H1 (cell line): ENCODE data around the gene TGFA. TPM values are rescaled to one million over a fixed set of nuclear protein-coding genes. Genes with fewer than 3 reads are reported as not detected.

Experiments
- BRCA1 ChIP-seq: IDR thresholded peaks from 2 replicates; pipeline ENCODE4 v1.6.1; 2012; ENCODE audit warnings: low read depth, low read length, improper control_type of control experiment
- CBX5 ChIP-seq: fragments of 300-800, 300-1000 bp; sonication (generic); IDR thresholded peaks from 2 replicates; pipeline ENCODE4 v1.7.1; 2016; ENCODE audit warnings: antibody characterized with exemption, low read length, low read depth
- CHD2 ChIP-seq: IDR thresholded peaks from 2 replicates; pipeline ENCODE4 v1.6.1; 2012; ENCODE audit warnings: low read length, improper control_type of control experiment
- EGR1 ChIP-seq: IDR thresholded peaks from 2 replicates; pipeline ENCODE4 v1.6.1; 2011; ENCODE audit warnings: low read depth, low read length, borderline replicate concordance
- EP300 ChIP-seq, 2 experiments: IDR thresholded peaks; 1 replicate in 1 of 2; 2 replicates in 1 of 2; pipeline ENCODE4 v1.6.1; 2011 to 2012; ENCODE audit warnings: low read depth in 2 of 2, low read length in 2 of 2, mild to moderate bottlenecking in 2 of 2, borderline replicate concordance in 1 of 2, inconsistent platforms in 1 of 2, moderate library complexity in 1 of 2
- HDAC2 ChIP-seq, 2 experiments: fragments of 300-600 bp in 1 of 2; sonication (generic) in 1 of 2; IDR thresholded peaks; 2 replicates each; pipeline ENCODE4 v1.6.1; 2011 to 2012; ENCODE audit warnings: low read depth in 2 of 2, low read length in 2 of 2, mild to moderate bottlenecking in 2 of 2, moderate library complexity in 2 of 2, borderline replicate concordance in 1 of 2, inconsistent platforms in 1 of 2
- KDM5A ChIP-seq: fragments of 200-600 bp; IDR thresholded peaks from 2 replicates; pipeline ENCODE4 v1.7.1; 2012; ENCODE audit warnings: mild to moderate bottlenecking, low read length, inconsistent platforms, mixed read lengths
- NRF1 ChIP-seq: IDR thresholded peaks from 2 replicates; pipeline ENCODE4 v1.6.1; 2011; ENCODE audit warnings: mild to moderate bottlenecking, low read depth, low read length, improper control_type of control experiment
- POLR2AphosphoS5 ChIP-seq: IDR thresholded peaks from 2 replicates; pipeline ENCODE4 v1.6.1; 2011; ENCODE audit warnings: low read depth, low read length
- RBBP5 ChIP-seq: IDR thresholded peaks from 2 replicates; pipeline ENCODE4 v1.7.1; 2012; ENCODE audit warnings: low read depth, mild to moderate bottlenecking, inconsistent platforms, low read length, moderate library complexity, borderline replicate concordance
- RFX5 ChIP-seq: IDR thresholded peaks from 2 replicates; pipeline ENCODE4 v1.6.1; 2011; ENCODE audit warnings: low read depth, low read length, improper control_type of control experiment, borderline replicate concordance
- RNF2 ChIP-seq: fragments of 200-900, 300-1000 bp; sonication (generic); IDR thresholded peaks from 2 replicates; pipeline ENCODE4 v1.7.1; 2016; ENCODE audit warnings: borderline replicate concordance, low read depth, mild to moderate bottlenecking, antibody characterized with exemption, low read length; ENCODE audit not compliant: poor library complexity, severe bottlenecking; ENCODE audit errors: missing control alignments
- SIN3A ChIP-seq, 2 experiments: IDR thresholded peaks in 1 of 2; conservative IDR thresholded peaks in 1 of 2; 2 replicates each; pipeline ENCODE4 v1.6.1; 2011 to 2012; ENCODE audit warnings: low read length in 2 of 2, improper control_type of control experiment in 1 of 2, low read depth in 1 of 2, mild to moderate bottlenecking in 1 of 2
- SP2 ChIP-seq: IDR thresholded peaks from 2 replicates; pipeline ENCODE4 v1.6.1; 2012; ENCODE audit warnings: mild to moderate bottlenecking, low read length, inconsistent platforms
- SUZ12 ChIP-seq: fragments of 200-600 bp; sonication (generic); IDR thresholded peaks from 2 replicates; pipeline ENCODE4 v1.6.1; 2012; ENCODE audit warnings: mild to moderate bottlenecking, inconsistent platforms, low read length, moderate library complexity, mixed read lengths
- TAF7 ChIP-seq: optimal IDR thresholded peaks from 2 replicates; pipeline ENCODE3; 2011; ENCODE audit warnings: low read depth, mild to moderate bottlenecking, inconsistent platforms, low read length, moderate library complexity, borderline replicate concordance
- TBP ChIP-seq: IDR thresholded peaks from 2 replicates; pipeline ENCODE4 v1.6.1; 2011; ENCODE audit warnings: low read depth, low read length, improper control_type of control experiment
- TCF12 ChIP-seq: IDR thresholded peaks from 2 replicates; pipeline ENCODE4 v1.6.1; 2011; ENCODE audit warnings: low read depth, mild to moderate bottlenecking, low read length
- polyA plus RNA-seq, 7 experiments: library from polyadenylated mRNA; depleted of rRNA in 3 of 7; stranded (reverse) in 5 of 7; unstranded in 2 of 7; fragments of >200 nt in 5 of 7; fragments of 200-250 nt in 2 of 7; gene quantifications; 1 replicate in 5 of 7; 2 replicates in 1 of 7; 4 replicates in 1 of 7; pipeline versions ENCODE4 v1.2.1 to v1.2.3, GENCODE V29; 2011 to 2013; ENCODE audit warnings: missing spikeins in 2 of 7, mixed read lengths in 2 of 7
- total RNA-seq: library from RNA; stranded (reverse); fragmentation: NEBNext Ultra II Directional; extraction: Animal tissue kit (Norgen Biotek cat#: 25700); gene quantifications from 2 replicates; pipeline ENCODE4 v1.2.1, GENCODE V29; 2021
- TF ChIP-seq, protein P1 (sequence below): IDR thresholded peaks from 2 replicates; pipeline ENCODE4 v1.6.1; 2012; ENCODE audit warnings: inconsistent platforms
- TF ChIP-seq, protein P2 (sequence below), 3 experiments: IDR thresholded peaks; 1 replicate in 2 of 3; 2 replicates in 1 of 3; pipeline versions ENCODE4 v1.5.1 to v1.6.1; 2011; ENCODE audit warnings: low read length in 3 of 3, mild to moderate bottlenecking in 3 of 3, inconsistent platforms in 2 of 3, low read depth in 1 of 3, moderate library complexity in 1 of 3; ENCODE audit not compliant: insufficient read depth in 1 of 3; ENCODE audit errors: control extremely low read depth in 1 of 3

The TGFA gene
- total and polyA plus RNA-seq, 2 of the 8 experiments (the other 6 are each of a cell fraction or from before 2014, with no cell fraction given), result 1.8 to 3.7 TPM

DNA sequence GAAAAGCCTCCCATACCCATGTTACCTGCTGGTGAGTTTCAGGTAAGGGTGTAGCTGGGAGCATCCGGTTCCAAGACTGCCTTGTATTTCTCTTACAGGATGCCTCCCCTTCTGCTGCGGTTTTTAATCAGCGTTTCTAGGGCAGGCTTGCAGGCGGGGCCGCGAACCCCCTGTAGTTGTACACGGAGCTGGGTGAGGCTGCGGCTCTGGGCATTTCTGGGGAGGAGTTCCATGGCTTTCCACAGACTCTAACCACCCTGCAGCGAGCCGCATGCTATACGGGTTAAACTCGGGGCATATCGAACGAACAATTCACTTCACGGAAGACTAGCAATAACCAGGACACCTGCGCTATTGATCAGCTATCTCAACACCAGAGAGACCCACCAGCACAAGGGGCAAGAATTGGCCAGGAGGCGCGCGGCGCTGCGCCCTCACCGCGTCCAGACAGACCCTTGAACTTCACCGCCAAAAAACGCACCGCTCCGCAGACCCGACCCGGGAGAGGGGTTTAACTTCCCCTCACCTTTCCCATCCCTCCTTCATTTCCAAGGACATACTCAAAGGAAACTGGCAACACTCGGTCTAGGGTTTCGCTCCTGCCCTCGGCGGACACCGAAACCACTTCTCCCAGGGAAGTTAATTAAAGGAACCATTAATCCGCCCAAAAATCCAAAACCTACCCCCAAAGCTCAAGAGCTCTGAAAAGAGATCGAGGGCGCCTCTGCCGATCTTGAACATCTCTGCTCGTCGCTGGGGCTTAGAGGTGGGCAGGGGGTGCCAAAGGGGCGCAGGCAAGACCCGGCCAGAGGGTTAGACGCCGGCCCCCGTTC lies 909 bp downstream of the TGFA start (continued):
- TF ChIP-seq SIN3A (conservative IDR thresholded peaks at IDR 0.05 in 1 of 2, IDR thresholded peaks at IDR 0.05 in 1 of 2; ENCODE audit: low read depth in 1 of 2, low read length in 2 of 2) (no peak), EP300 (IDR thresholded peaks at IDR 0.05; ENCODE audit: borderline replicate concordance in 1 of 2, low read depth in 2 of 2, low read length in 2 of 2) (no peak), KDM5A (no peak), CBX5 (no peak), NRF1 (no peak), CHD2 (no peak), HDAC2 (IDR thresholded peaks at IDR 0.05; ENCODE audit: borderline replicate concordance in 1 of 2, low read depth in 2 of 2, low read length in 2 of 2) (no peak), RFX5 (no peak), BRCA1 (no peak), EGR1 (no peak), RNF2 (peak; percentile 67), SUZ12 (peak; percentile 85), SP2 (no peak), RBBP5 (0 out of 2 replicates have a peak, but pooled peaks have one; percentile 19), TAF7 (no peak), TCF12 (no peak), POLR2AphosphoS5 (no peak), TBP (no peak)
- TF ChIP-seq, protein P1, sequence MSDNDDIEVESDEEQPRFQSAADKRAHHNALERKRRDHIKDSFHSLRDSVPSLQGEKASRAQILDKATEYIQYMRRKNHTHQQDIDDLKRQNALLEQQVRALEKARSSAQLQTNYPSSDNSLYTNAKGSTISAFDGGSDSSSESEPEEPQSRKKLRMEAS, result no peak; the same call in 1 of the 2 replicates
- TF ChIP-seq, protein P2, sequence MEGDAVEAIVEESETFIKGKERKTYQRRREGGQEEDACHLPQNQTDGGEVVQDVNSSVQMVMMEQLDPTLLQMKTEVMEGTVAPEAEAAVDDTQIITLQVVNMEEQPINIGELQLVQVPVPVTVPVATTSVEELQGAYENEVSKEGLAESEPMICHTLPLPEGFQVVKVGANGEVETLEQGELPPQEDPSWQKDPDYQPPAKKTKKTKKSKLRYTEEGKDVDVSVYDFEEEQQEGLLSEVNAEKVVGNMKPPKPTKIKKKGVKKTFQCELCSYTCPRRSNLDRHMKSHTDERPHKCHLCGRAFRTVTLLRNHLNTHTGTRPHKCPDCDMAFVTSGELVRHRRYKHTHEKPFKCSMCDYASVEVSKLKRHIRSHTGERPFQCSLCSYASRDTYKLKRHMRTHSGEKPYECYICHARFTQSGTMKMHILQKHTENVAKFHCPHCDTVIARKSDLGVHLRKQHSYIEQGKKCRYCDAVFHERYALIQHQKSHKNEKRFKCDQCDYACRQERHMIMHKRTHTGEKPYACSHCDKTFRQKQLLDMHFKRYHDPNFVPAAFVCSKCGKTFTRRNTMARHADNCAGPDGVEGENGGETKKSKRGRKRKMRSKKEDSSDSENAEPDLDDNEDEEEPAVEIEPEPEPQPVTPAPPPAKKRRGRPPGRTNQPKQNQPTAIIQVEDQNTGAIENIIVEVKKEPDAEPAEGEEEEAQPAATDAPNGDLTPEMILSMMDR (IDR thresholded peaks at IDR 0.05; ENCODE audit: control extremely low read depth in 1 of 3, insufficient read depth in 1 of 3, low read depth in 1 of 3, low read length in 3 of 3), result no peak
